GM19438 (cell line): ENCODE measurements around the gene FTO.

Source experiments
- ATAC-seq: cut with Tn5 transposase; IDR thresholded peaks from one replicate; pipeline ENCODE4 v1.9.1; 2021; ENCODE audit warnings: low read depth; ENCODE audit not compliant: unreplicated experiment

Gene FTO

DNA sequence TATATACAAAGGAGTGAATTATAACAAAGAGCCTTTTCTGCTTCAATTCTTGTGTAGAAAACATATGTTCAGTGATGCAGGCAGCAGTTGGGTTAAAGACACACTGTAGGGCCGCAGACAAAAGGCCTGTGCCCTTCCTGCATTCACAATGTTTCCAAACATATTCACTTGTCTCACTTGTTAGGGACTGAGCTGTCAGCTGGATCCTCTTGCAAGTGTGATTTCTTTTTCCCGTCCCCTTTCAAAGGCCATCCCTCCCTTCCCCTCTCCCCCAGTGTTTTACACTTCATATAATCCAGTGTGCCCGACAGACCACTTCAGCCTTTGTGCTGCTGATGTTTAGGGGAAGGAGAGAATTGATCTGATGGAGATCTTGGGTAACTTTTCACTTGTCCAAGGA lies 217.0 kb downstream of the FTO start:
- no peak for ATAC-seq

DNA sequence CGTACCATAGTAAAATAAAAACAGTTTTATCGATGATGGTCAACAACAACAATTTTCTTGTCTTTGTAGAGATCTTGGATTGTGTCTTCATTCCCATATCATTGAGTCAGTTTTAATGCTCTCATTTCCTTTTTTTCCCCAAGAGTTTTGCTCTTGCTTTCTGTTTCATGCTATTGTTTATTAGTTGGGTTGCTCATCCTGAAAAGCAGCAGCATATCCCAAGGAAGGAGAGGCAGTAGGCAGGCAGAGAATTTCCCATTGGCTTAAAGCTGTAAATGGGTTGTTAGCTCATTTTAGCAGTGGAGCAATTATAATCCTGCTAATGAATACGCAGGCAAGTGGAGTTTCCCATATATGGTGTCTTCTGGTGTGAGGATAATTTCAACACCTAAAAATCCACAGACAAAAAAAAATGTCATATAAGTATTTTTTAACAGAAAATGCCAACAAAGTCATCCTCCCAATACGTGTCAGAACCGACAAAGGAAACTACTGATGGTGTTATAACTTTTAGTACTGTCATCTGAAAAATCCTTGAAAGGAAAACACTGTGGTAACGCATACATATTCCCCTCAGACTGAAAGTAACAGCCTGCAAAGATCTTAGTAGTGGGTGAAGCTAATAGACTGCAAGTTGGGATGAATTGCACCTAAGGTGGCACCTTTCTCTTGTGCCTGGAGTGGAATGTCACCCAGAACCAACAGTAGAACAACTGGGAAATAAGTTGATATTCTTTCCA lies 218.3 kb downstream of the FTO start:
- no peak for ATAC-seq

DNA sequence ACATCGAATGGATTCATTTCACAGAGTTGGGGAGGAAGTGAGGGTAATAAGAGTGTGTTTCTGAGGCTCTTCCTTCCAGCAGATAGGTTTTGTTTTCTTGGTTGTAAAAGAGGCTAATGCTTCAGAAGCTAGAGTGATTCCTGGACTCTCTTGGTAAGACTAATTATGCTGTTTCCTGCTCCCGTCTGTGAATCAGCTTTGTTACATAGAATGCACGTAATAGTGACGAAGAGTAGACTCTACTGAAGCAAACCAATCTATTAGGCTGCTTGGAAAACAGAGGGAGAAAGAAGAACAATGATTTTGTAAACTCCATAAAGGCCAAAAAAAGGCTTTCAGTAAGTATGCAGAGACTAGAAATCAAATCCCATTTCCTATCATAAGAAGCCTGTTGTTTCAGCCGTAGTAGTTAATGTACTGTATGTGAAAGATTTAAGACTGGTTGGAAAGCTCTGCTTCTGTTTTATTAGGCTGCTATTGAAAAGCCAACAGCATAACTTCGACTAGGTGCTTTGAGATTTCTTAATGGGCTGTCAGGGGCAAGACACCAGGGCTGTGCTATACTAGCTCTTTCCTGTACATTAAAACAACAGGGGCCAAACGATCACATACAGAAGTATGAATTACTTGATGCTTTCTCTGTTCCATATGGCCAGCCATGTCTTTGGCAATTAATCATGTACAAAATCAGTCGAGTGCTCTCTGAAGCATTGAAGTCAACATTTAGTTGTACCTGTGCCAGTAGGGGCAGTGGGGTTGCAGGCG lies 219.0 kb downstream of the FTO start:
- ATAC-seq = no peak

DNA sequence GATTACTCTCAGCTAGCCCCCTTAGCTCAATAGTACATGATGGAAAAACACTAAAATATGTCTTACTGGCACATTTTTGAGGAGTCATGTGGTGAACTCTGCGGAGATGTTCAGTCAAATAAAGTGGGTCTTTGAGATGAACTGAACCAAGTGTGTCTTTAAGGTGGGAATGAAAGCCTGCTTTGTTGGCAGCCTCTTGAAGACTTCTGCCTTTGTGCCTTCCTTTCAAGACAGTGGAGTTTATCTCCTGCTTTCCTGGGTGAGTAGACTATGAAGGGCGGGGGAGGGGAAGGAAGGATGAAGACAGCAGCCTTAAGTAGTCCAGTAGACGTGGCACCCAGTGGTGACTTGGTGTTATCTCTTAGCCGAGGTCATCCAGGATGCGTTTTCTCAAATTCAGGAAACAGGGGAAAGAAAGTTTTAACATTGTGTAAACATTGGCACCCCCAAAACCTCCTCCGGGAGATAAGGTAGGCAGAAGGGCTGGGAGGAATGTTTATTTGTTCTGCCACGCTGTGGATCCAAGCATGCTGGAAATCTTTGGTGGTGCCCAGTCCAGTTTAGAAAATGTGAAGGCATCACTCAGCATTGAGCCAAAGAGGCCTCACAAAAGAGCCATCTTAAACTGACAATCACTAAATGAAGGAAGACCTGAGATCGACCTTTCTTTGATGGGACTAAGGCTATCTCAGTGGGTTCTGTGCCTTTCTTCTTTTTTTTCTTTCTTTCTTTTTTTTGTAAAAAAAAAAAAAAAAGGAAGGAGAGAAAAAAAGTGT lies 220.6 kb downstream of the FTO start:
- no peak for ATAC-seq

DNA sequence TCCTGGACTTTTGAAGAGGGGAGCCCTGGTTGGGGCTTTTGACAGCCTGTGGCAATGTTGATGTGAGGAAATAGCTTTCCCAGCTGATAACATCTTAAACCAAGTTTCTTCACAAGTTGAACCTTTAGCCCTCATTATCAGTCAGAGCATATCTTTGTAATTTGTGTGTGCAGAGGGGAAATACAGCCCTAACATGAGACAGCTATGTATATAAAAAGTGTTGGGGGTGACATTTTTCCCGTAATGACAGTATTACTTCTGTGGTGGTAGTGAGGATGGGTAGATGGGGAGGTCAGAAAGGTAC lies 221.1 kb downstream of the FTO start:
- ATAC-seq = no peak

DNA sequence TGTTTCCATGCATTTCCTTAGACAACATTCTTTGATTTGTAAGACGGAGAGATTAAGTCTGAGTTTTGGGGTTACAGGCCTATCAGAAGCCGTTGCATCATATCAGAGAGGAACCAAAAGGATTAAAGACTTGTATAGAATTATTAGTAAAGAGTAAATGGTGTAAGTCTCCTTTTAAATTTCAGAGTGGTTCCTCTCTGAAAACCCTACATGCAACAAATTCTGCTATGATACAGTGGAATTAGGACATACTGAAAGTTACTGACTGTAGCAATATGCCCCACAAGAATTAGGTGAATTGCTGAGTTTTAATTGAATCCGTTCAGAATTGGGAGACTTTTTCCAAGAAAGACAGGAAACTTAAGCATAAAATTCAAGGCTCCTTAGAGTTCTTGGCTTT lies 221.6 kb downstream of the FTO start:
- no peak for ATAC-seq

DNA sequence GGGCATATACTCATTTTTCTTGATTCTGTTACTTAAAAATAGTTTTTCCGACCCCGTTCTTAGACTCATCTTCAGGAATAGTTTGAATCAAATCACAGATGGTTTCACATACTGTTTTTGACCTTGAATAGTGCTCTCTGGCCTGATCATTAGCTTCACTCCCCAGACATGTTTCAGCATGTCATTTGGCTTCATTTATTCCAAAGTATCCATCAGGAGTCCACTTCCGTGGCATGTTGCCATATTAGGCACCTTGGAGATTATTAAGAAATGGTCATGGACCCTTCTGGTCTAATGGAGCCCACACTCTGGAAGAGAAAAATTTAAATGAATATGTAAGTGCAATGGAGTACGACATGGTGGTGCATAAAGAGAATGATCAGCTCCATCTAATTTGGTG lies 222.3 kb downstream of the FTO start:
- ATAC-seq = no peak

DNA sequence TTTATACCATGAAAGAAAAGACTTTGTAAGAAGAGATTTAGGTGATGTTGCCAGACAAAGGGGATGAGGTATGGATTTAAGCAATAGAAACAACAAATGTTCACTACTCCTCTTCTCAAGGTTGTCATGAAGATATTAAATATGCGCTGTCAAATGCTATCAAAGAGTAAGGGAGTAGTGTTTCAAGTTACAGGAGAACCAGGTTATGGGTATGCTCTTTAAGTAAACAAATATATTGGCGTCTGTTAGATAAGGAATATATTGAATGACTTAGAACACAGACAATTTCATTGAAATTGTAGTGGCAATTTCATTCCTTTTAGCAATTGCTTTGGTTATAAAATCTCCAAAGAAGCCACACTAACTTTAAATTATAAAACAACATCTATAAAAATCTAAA lies 229.0 kb downstream of the FTO start:
- no peak for ATAC-seq

DNA sequence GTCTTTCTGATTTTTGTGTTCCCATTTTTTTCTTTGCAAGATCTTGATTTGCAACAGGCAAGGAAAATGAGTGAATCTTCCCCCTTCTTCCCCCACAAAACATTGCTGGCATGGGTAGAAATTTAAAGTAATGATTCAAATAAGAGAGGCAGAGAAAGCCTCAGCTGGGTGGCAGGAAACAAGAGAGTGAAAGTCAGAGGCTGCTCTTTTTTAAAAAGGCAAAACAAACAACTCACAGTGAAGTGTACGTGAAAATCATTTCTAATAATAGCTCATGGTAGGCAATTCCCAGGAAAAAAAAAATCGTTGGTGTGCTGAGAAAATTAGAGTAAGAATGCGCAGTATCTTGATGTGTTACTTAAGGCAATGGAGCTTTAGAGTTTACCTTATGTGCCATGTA lies 229.5 kb downstream of the FTO start:
- ATAC-seq = no peak

DNA sequence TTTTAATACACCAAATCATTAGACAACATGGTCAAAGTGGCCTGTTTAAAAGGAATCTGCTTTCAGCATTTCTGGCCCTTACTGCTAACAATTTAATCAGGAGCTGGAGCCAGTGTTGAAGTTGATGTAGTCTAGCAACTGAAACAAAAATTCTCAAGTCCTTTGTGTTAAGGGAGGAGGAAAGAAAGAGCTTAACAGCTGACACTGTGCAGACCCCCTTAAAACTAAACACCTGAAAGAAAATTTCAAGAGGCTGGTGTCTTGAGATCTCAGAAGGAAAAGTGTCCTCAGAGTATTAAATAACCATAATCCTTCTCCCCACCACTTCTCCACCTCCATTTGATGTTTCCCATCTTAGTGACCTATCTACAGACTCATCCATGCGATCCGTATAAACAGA lies 232.1 kb downstream of the FTO start:
- ATAC-seq = no peak

DNA sequence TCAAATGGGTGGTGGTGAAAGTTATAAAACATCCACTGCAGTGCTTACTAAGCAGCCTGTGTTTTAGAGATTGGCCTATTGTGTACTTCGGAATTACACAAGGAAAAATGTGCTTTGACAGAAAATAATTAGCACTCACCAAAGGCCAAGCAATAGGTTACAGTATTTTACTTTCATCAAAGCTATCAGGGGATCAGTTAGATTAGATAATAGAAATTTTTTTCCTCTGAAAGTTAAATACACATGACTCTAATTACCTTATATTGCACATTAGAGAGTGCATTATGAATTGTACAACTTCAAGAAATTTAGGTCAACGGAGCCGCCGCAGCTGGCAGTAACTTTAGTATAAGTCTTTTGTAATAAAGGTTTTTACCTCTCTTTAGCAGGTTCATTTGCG lies 232.6 kb downstream of the FTO start:
- ATAC-seq = no peak

DNA sequence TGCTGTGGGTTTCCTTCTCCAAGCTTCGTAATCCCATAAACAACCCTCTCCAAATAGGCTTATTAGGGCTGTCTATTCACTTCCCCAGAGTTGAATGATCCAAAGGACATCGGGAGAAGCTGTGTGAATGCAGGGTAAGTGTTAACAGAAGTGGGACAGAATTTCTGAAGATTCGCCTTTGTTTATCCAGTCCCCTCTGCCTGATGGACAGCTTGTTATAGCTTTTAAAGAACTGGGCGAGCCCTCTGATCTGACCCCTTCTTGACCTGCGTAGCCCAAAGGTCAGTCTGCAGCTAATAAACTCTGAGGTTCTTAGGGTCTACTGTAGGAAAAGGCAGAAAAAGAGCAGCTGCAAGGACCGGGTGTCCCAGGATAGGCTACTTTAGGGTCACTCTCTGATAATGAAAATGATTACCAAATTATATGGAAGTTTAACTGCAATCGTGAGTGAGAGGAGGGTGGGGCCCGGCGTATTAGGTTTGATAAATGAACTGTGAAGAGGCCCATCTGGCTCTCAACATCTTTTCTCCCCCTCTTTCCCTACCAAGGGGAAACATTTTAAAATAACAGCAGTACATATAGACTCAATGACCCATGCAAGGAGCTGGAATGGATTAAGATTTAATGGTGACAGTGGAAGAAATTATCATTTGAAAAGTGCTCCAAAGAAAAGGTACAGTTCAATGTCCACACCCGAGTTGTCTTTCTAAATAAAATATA lies 233.4 kb downstream of the FTO start:
- ATAC-seq = no peak

DNA sequence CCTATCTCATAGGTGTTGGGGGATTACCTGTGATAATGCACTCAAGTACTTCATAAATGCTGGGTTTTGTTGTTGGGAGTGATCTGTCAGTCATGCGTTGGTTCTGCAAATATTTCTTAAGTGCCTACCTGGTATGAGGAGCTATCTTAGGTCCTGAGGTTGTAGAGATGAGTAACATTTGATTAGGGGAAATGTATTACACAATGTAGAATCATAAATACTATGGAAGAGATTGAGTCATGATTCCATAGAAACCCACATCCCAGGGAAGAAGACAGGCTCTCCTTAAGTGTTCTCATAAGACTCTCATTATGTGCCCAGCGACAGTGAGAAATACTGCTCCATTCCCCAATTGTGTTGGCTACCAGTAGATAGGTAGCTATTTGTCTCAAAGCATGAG lies 240.1 kb downstream of the FTO start:
- no peak for ATAC-seq

DNA sequence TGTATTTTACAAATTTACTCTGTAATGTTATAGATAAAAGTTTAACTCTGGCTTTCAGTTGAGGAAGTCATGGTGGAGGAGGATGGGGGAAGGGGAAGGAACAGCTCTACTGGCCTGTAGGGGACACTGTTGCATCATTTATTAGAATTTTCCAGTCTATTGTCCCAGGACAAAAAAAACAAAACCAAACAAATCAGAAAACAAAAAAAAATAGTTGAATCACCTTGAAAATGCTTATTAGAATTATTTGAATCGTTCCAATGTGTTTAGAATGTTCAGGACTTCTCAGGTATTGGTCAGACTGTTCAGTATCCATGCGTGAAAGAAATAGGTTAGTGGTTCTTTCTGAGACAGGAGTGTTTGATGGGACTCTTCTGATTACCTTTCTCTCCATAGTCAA lies 242.0 kb downstream of the FTO start:
- ATAC-seq = no peak

DNA sequence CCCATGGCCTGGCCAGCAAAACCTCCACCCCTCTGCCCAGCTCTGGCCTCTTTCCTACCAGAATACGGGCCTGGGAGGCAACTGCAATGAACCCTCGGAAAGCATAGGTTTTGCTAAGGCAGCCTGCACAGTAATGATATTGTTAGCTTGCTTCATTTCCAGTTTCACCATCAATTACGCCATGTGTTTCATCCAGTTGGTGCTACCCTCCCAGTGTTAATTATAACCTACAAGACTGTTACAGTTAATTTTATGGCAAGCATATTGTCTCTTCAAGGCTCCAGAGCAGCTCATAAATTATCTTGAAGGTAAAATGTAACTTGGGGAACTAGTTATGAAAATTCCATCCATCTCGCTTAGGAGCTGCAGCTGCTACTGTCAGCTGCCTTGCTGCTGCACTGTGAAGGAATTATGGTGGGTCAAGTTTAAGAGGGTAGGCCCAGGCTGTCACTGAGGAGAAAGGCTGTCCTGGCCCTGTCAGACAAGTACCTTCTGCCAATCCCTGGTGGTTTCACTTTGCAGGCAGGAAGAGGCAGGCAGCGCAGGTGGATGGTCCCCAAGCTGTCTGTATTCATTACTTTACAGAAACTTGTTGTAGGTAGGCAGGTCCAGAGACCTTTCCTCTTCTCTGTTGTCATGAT lies 242.9 kb downstream of the FTO start:
- no peak for ATAC-seq

DNA sequence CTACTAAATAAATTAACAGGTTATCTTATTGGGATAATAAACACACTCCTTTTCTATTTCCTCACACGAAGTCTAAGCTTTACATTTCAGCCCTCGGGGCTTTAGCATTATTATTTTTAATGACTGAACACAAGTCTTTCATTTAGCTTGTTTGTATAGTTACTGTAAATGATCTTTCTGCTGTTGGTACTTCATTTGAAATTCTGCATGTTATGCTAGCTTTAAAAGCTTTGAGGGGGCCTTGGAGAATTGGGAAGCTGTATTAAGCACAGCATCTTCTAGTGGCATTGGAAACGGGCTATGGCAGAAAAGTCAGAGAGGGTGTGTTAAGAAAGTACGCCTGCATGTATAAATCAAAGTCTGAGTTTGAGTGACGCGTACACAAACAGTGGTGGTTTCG lies 243.7 kb downstream of the FTO start:
- ATAC-seq = no peak

DNA sequence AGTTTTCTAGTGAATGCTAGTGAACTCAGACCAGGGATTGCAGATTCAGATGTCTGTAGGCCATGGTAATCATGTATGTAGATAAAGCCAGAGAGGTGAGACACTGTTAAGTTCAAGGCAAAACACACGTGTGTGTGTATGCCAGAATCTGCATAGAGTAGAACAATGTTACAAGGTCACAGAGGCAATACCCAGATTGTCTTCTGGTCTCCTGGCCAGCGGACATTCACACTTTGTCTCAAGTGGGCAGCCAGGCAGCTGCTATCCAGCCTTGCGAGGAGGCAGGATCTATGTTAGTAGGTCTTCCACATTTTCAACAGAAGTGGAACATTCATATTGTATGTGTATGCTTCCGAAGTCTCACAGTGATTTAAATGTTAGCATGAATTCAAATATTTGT lies 244.4 kb downstream of the FTO start:
- ATAC-seq = no peak

DNA sequence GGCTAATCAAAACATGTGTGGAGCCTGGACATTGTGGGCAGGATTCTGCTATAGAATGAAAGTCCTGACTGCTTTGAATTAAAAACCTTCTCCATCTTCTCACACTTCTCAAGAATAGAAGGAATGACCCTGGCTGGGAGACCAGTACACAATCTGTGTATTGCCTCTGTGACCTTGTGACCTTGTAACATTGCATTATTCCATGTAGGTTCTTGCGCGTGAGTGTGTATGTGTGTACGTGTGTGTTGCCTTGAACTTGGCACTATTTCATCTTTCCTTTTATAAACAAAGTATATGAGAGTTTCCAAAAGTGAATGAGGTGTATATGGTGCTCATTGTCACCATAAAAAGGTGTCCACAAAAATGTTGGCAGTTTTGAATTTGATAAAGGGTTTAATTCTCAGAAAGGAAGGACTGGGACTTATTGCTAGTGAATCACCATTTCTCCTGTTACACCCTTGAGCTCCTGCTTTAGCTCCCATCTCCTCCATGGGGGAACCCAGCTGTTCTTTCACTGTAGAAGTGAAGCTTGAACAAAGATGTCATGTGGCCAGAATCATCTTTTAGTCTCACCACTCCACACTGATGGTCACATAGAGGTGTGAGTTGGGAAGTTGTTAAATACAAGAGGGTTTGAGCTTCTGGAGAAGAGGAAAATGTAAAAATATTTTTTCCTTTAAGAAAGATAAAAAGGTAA lies 244.9 kb downstream of the FTO start:
- ATAC-seq = no peak

DNA sequence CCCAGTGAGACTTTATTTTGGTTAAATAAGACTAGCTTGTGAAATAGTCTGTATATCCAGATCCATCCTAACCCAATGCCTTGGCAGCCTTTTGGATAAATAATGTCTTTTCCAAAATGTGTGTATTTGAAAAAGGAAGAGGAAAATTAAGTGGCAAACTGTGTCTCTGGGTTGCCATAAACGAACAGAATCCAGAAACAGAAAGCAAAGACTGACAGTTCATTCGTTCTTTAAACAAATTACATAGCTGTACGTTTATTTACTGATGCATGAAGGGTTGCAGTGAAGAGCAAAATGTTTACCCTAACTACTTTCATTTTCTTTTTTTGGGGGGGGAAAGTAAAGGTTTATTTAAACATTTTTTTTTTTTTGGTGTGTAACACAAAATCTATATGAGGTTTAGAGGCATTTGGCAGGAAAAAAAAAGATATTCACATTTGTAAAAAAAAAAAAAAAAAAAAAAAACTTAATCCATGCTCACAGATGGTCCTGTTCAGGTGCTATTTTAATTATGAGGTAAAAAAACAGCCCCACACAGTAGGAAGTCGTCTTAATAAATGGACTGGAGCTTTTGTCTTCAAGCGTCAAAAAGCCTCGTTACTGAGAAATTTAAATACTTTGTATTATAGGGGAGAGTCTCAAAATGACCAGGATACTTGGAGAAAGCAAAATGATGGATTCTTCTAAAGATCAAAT lies 245.9 kb downstream of the FTO start:
- no peak for ATAC-seq
